Superior temporal gyrus (tissue), 1 donor: ENCODE measurements around the gene ARHGAP15.

Experiments used
- DNase-seq: peaks from one replicate; pipeline ENCODE4 v3.0.0-alpha.2; 2016; ENCODE audit errors: extremely low spot score

ARHGAP15 gene

DNA sequence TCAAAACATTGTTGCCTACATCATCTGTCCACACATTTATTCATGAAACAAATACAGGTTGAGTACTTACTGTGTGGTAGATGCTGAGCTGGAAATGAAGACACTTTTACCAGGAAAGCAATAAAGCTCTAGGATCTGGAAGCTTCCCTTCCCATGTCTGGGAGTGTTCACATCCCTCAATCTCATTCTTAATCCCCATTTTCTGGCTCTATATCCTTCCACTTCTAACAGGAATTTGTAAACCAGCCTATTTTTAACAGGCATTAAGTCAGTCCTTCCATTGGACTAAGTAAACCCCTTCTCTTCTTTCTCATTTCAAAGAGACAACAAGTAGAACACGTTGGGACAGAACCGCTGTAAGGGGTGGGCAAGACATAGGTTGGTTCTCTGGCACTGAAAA is 589.5 kb downstream of the ARHGAP15 start:
- no peak for DNase-seq

DNA sequence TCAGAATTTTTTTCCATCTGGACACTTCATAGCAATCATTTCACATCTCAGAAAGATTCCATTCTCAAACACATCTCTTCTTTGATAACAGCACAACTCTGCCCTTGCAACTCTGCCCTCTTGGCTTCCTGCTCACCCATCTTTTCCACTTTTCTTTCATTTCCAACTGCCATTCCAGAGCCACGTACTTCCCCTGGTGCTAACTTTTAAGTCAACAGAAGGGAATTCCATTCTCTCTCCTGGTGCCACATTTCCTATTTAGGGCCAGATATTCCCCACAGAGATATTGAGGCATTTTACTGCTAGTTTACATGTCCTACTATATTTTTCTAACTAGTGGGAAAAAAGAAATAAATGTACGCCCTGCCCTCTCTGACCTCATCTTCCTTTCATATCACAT is 590.2 kb downstream of the ARHGAP15 start:
- no peak for DNase-seq

DNA sequence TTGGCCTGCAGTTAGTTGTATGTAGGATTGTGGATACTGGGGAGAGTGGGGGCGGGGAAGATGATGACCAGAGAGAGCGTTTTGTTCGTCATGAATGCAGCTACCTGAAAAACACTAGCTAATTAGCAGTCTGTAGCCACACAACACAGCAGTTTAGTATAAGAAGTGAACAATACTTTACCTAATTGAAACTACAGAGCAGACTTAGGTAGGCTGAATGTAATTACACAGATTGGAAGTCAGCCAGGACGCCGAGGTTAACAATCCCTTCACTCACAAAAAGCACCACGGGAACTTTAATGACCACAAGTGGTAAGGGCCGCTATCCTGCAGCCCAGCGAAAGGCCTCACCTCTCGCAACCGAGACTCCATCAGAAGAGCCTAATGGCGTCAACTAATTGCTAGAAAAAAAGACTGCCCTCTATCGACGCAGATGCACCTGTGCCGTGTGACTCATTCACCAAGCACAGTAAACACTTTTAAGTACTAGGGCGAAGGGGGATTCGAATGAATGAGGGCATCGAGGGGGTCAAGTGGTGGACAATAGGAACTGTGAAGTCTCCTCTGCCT is 591.0 kb downstream of the ARHGAP15 start:
- no peak for DNase-seq

DNA sequence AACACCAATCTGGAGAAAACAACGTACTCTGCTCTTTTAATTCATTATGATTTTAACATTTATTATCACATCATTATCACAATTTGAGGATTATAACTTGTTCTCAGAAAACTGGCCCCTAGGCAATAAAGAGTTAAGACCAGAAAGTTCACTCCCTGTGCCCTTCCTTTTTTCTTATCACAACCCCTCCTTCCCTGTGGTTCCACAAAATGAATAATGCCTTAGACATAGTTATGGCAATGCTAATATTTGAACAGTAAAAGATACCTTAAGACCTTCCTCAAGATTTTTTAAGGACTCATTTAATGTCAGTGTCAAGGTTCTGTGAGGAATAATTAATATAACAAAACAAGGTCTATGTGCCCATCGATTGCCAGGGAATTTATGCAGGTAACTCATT is 596.2 kb downstream of the ARHGAP15 start:
- DNase-seq, result no peak

DNA sequence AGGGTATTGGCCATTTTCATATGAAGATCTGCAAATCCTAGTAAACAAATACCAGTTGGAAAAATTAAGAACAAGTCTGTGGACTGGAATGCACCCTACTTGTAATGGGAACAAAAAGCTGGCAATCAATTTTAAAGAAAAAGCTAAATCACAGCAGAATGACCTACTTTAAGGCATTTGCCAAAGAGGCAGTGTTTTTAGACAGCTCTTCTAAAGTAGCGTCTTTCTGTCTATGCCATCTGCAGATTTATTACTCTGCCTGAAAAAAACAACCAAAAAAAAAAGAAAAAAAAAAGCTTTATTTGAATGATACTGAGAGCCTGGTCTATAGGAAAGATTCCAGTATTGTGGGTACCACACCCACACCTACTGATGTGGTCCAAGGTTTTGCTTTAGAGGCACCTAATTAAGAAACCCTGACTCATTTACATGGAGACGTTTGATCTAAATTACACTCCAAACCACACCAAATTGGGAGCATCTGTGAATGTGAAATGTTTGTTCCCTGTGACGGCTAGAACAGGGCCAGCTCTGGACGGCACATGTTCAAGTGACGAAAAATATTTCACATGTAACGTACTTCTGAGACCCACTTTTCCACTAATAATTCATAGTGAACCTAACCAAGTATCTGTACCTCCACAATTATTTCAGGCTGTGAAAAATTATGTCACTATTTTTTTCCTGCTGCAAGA is 597.1 kb downstream of the ARHGAP15 start:
- peak; percentile 36 for DNase-seq

DNA sequence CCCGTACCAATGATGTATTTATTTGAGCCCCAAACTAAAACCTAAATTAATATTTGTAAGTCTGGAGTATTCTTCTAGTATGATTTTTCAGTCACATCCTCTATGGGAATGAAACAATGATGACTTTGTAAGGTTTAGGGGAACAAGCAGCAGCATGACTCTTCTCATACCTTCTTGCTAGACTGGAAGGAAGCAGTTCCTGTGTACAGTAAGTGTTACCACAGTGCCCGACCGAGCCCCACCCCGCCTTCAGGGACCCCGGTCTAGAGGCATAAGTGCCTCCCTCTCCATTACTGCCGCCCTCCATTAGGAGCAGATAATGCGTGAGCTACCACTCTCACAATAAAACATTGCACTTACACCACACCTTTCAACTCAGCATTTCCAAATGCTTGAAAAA is 599.3 kb downstream of the ARHGAP15 start:
- DNase-seq, result no peak

DNA sequence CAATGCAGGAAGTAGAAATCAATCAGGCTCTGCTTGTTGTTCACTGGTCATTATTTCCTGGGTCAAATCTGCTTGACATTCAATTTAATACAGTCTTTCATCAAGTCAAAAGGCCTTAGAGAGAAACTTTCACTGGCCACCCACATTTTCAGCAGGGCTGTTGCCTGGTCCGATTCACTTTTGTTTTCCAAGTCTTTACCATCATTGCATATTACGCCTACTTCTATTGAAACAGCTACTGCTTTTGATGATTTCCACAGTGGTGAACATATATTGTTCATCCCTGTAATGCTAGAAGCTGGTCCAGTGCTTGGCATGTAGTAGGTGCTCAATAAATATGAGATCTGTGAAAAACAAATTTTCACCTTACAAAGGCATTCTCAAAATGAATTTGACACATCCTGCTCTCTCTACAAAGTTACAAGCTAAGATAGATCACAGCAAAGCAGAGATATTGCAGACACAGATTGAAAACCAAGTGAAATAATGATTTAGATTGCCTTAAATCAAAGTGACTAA is 600.1 kb downstream of the ARHGAP15 start:
- no peak for DNase-seq

DNA sequence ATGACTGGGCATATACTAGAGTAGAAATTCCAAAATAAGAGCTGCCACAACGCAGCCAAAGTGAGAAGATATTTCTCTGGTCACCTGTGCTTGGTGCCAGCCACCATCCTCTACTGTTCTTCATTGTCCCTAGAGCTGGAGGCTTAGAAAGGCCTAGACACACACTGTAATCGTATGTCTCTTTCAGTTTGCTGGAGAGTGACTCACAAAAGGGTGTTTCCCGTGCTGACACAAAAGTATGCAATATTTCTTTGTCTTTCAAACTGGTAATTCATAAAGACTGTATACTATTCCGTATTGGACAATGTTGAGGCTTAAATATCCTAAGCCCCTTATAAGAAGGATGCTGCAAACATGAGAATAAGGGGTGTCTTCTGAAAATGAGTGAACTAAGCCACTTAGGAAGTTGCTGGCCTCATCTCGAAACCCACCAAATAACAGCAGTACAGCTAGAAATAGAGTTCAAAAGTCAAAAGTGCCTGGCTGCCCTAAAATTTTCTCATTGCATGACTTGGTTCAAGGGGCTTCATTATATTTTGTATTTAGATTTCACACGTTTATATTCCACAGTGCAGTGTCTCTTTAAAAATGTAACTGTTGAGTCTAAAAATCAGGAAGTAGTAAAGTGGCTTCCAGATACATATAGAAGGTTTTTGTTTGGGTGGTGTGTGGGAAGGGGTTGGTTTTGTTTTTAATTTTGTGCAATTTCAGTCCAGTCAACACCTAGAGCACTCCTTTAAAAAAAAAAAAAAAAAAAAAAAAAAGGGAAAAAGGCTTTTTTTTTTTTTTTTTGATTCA is 601.1 kb downstream of the ARHGAP15 start:
- no peak for DNase-seq

DNA sequence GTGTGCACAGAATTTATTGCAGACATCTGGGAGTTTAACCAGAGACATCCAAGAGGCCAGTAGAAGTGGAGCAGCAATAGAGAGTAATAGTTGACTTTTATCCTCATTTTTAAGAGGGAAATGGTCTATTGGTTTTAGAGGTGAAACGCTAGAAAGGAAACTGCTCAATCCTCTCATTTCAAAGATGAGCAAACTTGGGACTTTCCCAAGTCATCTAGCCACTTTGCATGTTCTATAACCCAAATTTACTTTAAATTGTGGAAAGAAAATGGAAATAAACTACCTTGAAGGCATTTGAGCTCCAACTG is 601.7 kb downstream of the ARHGAP15 start:
- no peak for DNase-seq

DNA sequence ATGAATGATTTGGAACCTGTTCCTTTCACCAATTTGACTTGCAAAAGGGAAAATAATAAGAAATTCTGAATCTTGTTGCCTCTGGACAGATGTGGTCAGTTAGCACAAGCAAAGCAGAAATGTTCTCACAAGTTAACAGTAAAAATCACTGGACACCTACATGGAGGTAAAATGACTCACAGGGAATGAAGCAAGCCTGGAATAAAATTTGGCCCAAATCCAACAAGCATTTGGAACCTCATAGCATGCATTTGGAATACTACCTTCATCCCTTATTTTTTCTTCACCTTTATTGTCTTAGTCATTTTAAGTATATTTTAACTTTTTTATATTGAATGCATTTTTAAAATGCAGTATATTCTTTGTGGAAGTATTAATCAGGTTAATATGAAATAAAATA is 602.9 kb downstream of the ARHGAP15 start:
- no peak for DNase-seq

DNA sequence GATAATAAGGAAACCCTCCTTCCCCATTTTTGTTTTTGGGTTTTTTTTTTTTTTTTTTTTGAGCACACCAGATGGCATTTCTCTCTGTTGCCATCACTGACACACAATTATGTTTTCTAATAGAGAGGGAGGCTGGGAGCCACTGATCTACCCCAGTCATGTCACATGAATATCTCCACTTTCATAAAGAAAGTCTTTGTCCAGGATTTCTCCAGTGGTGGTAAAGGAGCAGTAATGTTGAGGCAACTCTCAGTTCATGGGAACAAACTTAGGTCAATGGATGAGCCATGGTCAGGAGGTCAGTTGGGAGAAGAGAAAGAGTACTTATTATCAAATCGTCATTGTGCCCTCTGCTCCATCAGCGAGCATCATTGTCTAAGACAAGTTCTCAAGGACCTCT is 603.7 kb downstream of the ARHGAP15 start:
- DNase-seq, result peak; percentile 42

DNA sequence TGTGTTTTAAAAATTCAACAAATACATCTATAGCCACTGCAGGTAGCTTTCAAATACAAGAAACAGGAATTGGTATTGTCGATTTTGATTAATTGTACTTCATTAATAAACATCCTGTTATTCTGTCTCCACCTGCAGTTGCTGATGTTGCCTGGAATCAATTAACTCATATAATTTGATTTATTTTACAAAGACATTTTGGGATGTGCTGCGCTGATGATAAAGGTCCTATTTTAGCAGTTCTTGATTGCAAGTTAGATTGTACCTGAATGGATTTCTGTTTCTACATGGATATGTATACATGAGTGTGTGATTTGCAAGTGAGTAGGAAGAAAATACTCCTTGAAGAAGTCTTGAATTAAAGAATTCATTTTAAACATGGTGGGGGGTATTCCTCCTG is 605.3 kb downstream of the ARHGAP15 start:
- no peak for DNase-seq

DNA sequence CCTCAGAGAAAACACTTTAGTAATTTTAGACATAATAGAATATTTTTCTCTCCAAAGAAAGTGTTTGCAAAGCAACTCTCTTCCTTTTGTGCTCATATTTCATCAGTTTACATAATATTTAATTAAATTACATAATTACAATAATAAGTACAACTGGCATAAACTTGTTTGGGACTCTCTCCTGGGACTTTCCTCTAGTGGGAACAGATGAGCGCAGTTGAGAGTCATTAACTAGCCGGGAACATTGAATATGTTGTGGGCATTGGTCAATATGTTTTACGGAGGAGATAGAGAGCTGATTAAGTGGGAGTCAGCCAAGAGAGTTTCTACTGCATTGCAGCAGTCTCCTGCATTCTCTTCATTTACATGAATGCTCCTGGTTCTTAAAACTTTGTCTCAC is 607.7 kb downstream of the ARHGAP15 start:
- DNase-seq, result no peak

DNA sequence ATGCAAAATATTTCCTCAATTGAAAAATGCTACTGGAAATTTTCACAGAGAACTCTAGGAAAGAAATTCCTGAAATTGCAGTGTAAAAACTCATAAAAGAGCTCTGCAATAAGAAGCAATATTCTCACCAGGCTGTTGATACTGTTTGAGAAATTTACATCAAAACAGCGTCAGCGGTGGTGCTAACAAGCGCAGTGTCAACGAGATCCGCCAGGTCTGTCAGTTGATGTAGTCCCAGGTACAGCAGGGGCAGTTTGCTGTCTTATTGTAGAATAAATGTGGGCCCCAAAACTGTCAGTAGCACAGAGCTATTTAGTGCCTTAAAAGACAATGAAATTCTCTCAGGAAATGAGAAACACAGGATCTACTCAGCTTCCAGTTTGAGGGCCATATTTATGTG is 611.2 kb downstream of the ARHGAP15 start:
- DNase-seq, result no peak

DNA sequence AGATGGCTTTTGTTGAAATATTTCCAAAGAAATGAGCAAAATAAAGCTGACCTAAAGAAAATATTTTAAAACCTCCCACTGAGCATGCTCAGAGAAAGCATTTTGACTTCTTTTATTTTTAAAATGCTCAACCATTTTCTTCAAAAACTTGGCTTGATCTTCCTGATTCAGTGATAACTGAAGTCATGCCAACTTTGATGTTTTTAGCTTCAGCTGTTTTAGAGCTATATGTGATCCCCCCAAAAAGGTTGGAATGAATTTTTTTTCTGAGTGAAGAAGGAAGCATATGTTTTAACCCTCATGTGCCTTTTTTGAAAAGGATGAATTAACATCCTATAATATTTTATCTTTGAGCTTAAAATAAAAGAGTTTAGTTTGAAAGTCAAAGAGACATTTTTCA is 612.0 kb downstream of the ARHGAP15 start:
- no peak for DNase-seq

DNA sequence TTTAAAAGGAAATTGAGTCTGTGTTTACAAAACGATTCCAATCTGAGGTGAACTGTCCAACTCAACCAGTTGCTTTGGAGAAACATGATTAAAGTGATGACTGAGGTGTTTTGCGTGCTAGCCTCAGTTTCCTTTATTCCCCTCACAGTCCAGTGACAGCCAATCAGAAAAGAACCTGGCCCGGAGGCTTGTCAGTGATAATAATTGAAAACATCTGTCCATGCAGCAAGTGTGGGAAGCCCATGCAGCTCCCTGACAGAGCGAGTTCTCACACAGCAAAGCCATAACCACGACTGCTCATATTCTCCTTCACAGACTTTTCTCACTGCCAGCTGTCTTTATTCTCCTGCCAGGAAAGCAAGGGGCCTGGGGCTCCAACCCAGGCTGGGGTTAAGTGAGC is 613.4 kb downstream of the ARHGAP15 start:
- DNase-seq, result no peak

DNA sequence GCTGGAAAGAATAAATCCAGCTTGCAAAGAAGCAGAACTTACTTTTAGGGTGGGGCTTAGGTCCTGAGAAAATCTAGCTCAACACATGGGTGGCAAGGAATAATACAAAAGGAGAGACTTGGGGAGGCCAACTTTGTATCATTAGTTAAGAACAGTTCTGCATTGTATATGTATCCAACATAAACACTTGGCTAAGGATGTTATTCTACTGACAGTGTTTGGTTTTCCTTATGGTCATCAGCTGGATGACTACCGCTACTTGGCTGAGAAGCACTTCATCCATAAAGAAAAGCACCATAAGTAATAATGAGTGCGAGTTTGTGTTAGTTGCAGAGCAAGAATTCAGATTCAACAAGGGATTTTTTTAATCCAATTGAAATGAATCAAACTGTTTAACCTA is 614.9 kb downstream of the ARHGAP15 start:
- DNase-seq, result no peak

DNA sequence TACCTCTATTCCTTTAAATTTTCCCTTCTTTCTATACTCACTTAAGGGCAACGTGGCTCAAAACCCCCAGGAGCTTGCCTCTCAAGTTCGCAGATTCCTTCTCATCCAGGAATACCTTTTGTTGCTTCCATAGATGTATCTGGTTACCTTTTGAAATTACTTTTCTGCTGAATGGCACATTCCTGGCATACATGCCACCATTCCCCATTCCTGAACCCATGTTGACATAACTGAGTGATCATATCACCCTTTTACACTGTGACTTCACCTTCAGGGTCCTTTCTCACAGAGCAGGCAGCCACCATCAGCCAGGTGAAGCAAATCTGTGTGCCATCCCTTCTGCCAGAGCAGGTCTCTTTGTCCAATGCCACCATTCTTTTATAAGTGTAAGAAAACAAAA is 615.8 kb downstream of the ARHGAP15 start:
- no peak for DNase-seq

DNA sequence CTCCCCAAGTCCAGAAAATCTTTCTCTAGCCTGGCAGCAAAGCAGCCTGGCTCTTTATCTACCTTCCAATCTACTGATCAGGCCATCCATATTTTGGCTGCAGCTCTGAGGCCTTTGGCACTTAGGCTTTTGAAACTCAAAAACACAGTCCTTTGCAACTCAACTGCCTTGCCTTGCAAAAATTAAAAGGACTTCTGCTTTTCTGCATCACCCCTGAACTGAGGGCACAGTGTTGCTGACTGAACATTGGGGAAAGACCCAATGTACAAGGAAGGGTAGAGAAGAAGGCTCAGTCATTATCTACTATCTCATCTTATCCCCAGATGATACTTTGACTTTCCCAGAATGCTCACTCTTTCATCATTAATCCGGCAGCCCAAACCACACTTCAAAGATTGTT is 625.5 kb downstream of the ARHGAP15 start:
- no peak for DNase-seq

DNA sequence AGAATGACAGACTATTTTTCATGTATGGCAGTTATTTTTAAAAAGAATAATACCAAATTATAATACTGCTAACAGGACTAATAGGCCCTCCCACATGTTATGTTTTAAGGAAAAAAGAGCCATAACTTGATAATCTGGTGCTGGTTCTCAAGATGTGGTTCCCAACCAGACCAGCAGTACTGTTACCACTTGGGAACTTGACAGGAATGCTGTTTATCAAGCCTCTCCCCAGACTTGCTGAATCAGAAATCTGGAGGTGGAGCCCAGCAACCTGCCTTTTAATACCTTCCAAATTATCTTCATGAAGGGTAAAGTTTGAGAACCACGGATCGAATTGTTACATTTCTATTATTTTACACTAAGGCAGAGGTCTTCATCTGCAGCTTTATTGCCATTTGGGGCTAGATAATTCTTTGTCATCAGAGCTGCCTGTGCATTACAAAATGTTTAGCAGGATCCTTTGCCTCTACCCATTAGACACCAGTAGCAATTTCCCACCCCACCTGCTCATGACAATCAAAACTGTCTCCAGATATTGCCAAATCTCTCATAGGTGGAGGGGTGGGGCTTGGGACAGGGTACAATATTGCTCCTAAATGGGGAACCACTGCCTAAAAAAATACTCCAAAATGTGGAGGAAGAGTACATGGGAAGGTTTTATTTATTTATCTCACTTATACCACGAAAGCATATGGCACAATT is 629.6 kb downstream of the ARHGAP15 start:
- DNase-seq, result no peak

DNA sequence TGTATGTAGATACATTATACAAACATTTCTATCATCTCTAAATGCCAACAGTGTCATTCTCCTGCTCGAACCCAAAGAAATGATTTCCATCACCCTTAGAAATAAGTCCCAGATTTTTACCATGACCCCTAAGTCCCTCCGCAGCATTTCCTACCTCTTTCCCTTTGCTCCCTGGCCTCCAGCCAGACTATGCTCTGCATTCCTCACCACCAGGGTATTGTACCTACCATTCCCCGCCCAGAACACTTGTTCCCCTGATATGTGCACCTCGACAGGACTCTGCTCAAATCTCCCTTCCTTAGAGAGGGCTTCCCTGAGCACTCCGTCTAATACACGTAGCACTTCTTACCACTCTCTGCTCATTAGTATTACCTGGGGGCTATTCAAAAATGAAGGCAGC is 630.2 kb downstream of the ARHGAP15 start:
- DNase-seq, result no peak

DNA sequence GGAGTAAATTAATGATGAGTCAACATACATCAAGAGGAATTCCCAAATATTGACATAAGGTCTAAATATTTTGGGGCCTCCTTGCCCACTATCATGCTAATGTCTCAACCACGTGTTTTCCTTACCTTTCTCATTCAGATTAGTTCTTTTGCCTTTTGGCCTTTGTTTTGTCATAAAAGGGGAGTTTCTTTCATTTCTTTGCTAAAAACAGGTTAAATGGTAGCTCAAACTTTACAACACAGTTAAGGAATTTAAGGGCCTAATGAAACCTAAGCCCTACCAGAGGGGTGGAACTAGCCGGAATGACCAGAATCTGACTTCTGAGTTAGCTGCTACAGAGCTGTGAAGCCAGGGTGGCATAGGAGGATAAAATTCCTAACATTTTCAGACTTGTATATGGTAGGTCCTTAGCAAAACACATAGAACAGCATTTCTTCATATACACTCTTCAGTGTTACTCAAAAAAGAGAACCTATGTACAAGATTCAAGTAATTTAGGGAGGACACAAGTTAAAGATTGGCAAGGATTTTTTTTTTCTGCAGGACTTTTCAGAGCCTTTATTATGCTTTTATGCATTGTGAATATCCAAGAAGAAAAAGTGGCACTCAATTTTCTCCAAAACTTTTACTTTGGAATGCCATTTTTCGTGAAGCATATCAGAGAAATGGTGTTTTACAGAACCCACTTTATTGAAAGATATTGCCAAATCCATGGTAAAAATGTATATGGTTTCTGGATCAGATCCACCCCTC is 633.1 kb downstream of the ARHGAP15 start:
- no peak for DNase-seq
